GM18502 (cell line): ENCODE measurements around the gene SLC12A4.

ENCODE experiments used
- ATAC-seq: cut with Tn5 transposase; IDR thresholded peaks from one replicate; pipeline ENCODE4 v1.9.1; 2021; ENCODE audit warnings: mild to moderate bottlenecking; ENCODE audit not compliant: unreplicated experiment, poor library complexity

Gene SLC12A4

DNA sequence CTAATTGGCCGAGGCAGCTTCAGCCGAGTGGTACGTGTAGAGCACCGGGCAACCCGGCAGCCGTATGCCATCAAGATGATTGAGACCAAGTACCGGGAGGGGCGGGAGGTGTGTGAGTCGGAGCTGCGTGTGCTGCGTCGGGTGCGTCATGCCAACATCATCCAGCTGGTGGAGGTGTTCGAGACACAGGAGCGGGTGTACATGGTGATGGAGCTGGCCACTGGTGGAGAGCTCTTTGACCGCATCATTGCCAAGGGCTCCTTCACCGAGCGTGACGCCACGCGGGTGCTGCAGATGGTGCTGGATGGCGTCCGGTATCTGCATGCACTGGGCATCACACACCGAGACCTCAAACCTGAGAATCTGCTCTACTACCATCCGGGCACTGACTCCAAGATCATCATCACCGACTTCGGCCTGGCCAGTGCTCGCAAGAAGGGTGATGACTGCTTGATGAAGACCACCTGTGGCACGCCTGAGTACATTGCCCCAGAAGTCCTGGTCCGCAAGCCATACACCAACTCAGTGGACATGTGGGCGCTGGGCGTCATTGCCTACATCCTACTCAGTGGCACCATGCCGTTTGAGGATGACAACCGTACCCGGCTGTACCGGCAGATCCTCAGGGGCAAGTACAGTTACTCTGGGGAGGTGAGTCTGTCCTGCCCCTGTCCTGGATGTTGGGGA is 59.2 kb downstream of the SLC12A4 start:
- no peak for ATAC-seq

DNA sequence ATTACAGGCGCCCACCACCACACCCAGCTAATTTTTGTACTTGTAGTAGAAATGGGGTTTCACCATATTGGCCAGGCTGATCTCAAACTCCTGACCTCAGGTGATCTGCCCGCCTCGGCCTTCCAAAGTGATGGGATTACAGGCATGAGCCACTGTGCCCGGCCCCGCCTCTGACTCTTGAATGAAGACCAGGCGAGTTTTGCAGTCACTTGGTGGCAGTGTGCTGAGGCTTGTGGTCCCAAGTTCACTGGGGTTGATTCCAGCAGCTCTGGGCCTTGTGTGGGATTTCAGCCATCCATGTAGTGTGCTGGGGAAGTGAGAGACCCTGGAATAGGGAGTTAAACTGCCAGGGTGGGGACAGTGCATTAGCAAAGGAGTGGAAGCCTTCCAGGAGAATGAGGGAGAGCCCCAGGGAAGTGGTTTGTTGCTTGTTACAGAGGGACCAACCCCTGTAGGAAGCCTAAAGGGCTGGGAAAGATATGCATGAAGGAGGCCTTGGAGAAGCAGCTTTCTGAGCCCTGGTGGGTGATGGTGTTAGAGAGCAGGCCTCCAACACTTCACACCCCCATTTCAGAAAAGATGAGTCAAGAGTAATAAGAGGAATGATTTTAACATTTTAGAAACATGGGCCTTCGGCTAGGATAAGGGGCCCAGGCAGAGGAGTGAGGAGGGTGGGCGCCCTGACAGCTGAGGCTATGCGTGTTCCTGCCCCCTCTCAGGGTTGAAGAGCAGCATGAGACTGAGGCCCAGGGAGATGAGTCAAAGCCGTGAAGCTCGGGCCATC is 60.8 kb downstream of the SLC12A4 start:
- ATAC-seq: no peak

DNA sequence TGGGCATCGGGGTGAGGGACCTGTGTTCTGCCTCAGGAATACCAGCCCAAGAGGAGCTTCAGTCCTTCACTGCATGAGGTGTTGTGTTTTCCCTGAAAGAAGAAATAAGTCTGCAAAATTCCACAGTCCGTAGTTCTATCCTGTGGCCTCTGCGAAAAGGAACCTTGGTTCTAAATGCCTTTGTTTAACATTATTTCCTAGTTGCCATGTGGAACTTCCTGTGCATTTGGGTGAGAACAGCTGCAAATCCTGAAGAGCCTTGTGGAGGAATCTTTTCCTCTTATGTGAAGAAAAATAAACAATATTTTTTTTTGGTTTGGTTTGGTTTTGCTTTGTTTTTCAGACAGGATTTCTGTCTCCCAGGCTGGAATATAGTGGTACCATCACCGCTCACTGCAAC is 65.6 kb downstream of the SLC12A4 start:
- ATAC-seq: no peak

DNA sequence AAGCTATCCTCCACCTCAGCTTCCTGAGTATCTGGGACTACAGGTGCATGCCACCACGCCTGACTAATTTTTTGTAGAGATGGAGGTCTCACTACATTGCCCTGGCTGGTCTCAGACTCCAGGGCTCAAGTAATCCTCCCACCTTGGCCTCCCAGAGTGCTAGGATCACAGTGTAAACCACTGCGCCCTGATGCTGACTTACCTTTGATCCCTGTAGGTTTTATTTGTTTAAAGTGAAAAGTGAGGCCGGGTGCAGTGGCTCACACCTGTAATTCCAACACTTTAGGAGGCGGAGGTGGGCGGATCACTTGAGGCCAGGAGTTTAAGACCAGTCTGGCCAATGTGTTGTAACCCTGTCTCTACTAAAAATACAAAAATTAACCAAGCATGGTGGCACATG is 66.7 kb downstream of the SLC12A4 start:
- ATAC-seq: no peak

DNA sequence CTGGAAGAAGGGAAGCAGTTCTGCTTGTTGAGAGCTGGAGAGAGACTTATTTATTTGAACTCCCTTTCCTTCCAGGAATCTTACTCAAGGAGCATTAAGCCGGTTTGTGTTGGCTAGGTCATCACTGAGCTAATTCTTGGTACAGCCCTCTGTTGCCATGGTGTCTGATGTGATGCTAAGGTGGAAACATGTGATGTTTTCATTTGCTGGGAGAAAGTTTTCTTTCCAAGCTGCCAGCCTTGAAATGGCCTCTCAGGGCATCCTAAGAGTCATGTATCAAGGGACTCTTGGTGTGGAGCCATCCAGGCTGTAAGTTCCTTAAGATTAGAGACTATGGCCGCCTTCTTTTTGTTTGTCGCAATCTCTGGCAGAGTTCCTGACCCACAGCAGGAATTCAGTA is 71.2 kb downstream of the SLC12A4 start:
- ATAC-seq: no peak

DNA sequence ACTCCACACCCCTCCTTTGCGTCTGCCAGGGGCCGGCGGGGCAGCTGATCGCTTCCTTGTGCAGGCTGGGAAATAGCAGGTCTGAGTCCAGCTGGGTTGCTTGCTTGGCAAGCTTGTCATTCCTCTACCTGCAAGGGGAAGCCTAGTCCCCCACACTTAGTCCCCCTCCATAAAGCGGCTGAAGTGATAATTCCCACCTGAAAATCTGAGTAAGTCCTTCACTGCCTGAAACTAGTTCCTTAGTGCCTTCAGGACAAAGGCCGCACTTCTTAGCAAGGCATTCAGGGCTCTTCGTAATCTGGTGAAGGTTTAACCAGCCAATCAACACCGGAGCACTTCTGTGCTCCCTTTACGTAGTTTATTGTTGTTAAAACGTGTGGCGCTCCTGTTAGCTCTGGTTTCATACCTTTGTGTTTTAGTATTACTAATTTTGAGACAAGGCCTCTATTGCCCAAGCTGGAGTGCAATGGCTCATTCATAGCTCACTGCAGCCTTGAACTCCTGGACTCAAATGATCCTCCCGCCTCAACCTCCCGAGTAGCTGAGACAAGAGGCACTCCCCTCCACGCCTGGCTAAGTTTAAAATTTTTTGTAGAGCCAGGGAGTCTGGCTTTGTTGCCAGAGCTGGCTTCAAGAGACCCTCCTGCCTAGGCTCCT is 74.6 kb downstream of the SLC12A4 start:
- no peak for ATAC-seq
